ENCODE data around the gene SH2D4B. TPM values are rescaled to one million over a fixed set of nuclear protein-coding genes. Genes with fewer than 3 reads are reported as not detected.

SH2D4B gene
- total RNA-seq, 1 experiment from 2014 or later: 0.24 TPM

GRCh38 chr10:80686734-80687475 is 149.2 kb downstream of the SH2D4B start:
- Histone ChIP-seq H3K27me3 (ENCODE audit: insufficient read depth, low read depth) (peaks cover 29% of the 10 kb centered on the region), H3F3A (ENCODE audit: insufficient read depth, low read depth) (no peaks in the 10 kb centered on the region), H4K20me1 (ENCODE audit: insufficient read depth) (no peaks in the 10 kb centered on the region), H3K4me3 (no peak overlapping the region), H2AFZ (no peak overlapping the region), H3K4me2 (no peak overlapping the region), H3K4me1 (replicated peaks; ENCODE audit: insufficient read depth) (no peaks in the 10 kb centered on the region), H3K9me2 (ENCODE audit: insufficient read depth) (no peaks in the 10 kb centered on the region), H3K9me3 (ENCODE audit: insufficient read depth, low read depth) (no peaks in the 10 kb centered on the region), H3K79me2 (ENCODE audit: low read depth) (no peaks in the 10 kb centered on the region), H3K27ac (no peak overlapping the region), H3K36me3 (ENCODE audit: low read depth) (no peaks in the 10 kb centered on the region)
- ChIA-PET POLR2A (ENCODE audit: unreplicated experiment) (no interaction called here), CTCF (no interaction called here)
- intact Hi-C loops (cut with micrococcal nuclease; ENCODE audit: unreplicated experiment): no loop called here
- BruUV-seq (replicated peaks): no TSS peak
- DNase-seq: no peak
- TF ChIP-seq EZH2 (IDR thresholded peaks at IDR 0.05; ENCODE audit: low read depth): no peak
- TF ChIP-seq, protein P1, sequence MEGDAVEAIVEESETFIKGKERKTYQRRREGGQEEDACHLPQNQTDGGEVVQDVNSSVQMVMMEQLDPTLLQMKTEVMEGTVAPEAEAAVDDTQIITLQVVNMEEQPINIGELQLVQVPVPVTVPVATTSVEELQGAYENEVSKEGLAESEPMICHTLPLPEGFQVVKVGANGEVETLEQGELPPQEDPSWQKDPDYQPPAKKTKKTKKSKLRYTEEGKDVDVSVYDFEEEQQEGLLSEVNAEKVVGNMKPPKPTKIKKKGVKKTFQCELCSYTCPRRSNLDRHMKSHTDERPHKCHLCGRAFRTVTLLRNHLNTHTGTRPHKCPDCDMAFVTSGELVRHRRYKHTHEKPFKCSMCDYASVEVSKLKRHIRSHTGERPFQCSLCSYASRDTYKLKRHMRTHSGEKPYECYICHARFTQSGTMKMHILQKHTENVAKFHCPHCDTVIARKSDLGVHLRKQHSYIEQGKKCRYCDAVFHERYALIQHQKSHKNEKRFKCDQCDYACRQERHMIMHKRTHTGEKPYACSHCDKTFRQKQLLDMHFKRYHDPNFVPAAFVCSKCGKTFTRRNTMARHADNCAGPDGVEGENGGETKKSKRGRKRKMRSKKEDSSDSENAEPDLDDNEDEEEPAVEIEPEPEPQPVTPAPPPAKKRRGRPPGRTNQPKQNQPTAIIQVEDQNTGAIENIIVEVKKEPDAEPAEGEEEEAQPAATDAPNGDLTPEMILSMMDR (conservative IDR thresholded peaks at IDR 0.05): no peak

- ChIA-PET POLR2A (ENCODE audit: unreplicated experiment) (no interaction called here), CTCF (no interaction called here)
- H3K27ac ChIP-seq: no peak overlapping the region
- no peaks in the 10 kb centered on the region for H4K20me1 ChIP-seq (ENCODE audit: insufficient read depth)
- no peaks in the 10 kb centered on the region for H3K9me2 ChIP-seq (ENCODE audit: insufficient read depth)
- H3K4me1 ChIP-seq (replicated peaks; ENCODE audit: insufficient read depth): no peaks in the 10 kb centered on the region
- TF ChIP-seq, protein P1 (conservative IDR thresholded peaks at IDR 0.05): no peak
- no peak for TF ChIP-seq EZH2 (IDR thresholded peaks at IDR 0.05; ENCODE audit: low read depth)
- H3K9me3 ChIP-seq (ENCODE audit: insufficient read depth, low read depth): no peaks in the 10 kb centered on the region
- H3F3A ChIP-seq (ENCODE audit: insufficient read depth, low read depth): no peaks in the 10 kb centered on the region
- no peak overlapping the region for H3K4me3 ChIP-seq
- DNase-seq: no peak
- H3K36me3 ChIP-seq (ENCODE audit: low read depth): no peaks in the 10 kb centered on the region
- H2AFZ ChIP-seq: no peak overlapping the region
- H3K4me2 ChIP-seq: no peak overlapping the region
- peaks cover 35% of the 10 kb centered on the region for H3K27me3 ChIP-seq (ENCODE audit: insufficient read depth, low read depth)
- intact Hi-C loops (cut with micrococcal nuclease; ENCODE audit: unreplicated experiment): no loop called here
- H3K79me2 ChIP-seq (ENCODE audit: low read depth): no peaks in the 10 kb centered on the region
- no TSS peak for BruUV-seq (replicated peaks)
Observed at GRCh38 chr10:80687476-80687789, 149.7 kb downstream of the SH2D4B start.

DNA sequence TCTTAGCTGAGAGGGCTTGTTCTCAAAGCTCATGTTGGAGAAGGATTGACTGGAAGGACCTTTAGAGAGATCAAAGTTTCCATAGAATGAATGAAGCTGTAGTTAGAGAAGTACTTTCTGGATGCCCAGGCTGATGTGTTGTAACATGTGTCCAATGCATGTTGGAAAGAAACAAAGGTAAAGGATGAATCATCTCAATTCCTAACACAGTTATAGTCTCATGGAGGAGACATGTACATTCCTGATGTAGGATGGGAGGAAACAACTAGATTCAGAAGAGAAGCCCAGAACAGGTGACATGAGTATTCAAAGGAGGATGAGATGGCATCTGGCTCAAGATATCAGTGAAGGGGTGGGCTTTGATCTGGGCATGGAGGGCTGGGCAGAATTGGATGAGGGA is 152.7 kb downstream of the SH2D4B start:
- H3K27ac ChIP-seq: no peak overlapping the region
- ChIA-PET CTCF (interaction anchor here (0.6 kb wide), 1 partner anchor 312 kb away, joined by 3 read pairs; no protein-coding TSS in a partner anchor), POLR2A (ENCODE audit: unreplicated experiment) (no interaction called here)
- H3K79me2 ChIP-seq (ENCODE audit: low read depth): no peaks in the 10 kb centered on the region
- no peaks in the 10 kb centered on the region for H4K20me1 ChIP-seq (ENCODE audit: insufficient read depth)
- no peaks in the 10 kb centered on the region for H3F3A ChIP-seq (ENCODE audit: insufficient read depth, low read depth)
- H3K4me2 ChIP-seq: no peak overlapping the region
- intact Hi-C loops (cut with micrococcal nuclease; ENCODE audit: unreplicated experiment): no loop called here
- no peak overlapping the region for H3K4me3 ChIP-seq
- no peak overlapping the region for H2AFZ ChIP-seq
- TF ChIP-seq EZH2 (IDR thresholded peaks at IDR 0.05; ENCODE audit: low read depth): no peak
- TF ChIP-seq, protein P1 (conservative IDR thresholded peaks at IDR 0.05): no peak
- H3K36me3 ChIP-seq (ENCODE audit: low read depth): no peaks in the 10 kb centered on the region
- no peak for DNase-seq
- H3K27me3 ChIP-seq (ENCODE audit: insufficient read depth, low read depth): peaks cover 63% of the 10 kb centered on the region
- no peaks in the 10 kb centered on the region for H3K9me2 ChIP-seq (ENCODE audit: insufficient read depth)
- no peaks in the 10 kb centered on the region for H3K4me1 ChIP-seq (replicated peaks; ENCODE audit: insufficient read depth)
- BruUV-seq (replicated peaks): no TSS peak
- H3K9me3 ChIP-seq (ENCODE audit: insufficient read depth, low read depth): no peaks in the 10 kb centered on the region

Measured in PC-9 (cell line).